ENCODE data around the gene CRYGD. TPM values are rescaled to one million over a fixed set of nuclear protein-coding genes. Genes with fewer than 3 reads are reported as not detected.
"Not testable (repeated sequence)": the region's sequence is repeated elsewhere in the genome, so short reads cannot be mapped to it uniquely, and the experiment has no call there.

The CRYGD gene
- total and polyA plus RNA-seq, 2 donors from 2014 or later, result not detected

DNA sequence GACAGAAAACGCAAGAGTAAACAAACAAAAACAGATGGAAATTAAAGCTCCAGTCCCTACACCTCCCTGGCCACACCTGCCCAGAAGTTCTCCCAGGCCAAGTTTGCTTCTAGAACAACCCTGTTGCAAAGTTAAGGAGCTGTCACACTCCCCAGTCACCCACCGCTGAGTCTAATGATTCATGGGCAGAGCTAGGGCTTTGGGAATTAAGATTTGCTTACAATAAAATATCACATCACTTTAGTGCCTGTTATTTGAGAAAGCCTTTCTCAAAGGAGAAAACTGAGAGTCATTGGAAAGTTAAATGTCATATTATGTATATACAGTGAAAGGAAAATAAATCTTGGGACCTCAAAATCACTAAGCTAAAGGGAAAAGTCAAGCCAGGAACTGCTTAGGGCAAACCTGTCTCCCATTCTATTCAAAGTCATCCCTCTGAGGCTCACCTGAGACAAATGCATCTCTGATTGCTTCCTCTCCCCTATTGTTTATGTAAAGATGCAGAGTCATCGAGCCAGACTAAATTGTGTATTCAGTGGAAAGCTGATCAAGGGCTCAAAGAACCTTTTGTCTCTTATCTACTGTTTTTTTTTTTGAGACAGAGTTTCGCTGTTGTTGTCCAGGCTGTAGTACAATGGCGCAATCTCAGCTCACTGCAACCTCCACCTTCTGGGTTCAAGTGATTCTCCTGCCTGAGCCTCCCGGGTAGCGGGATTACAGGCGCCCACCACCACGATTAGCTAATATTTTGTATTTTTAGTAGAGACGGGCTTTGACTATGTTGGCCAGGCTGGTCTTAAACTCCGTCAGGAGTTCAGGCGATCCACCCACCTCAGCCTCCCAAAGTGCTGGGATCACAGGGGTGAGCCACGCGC, 18.8 kb upstream of the CRYGD start:
- Histone ChIP-seq H3K9ac (ENCODE audit: low read length in 3 of 3) (no peak overlapping the region), H3K4me1 (ENCODE audit: control insufficient read depth in 2 of 3, insufficient read depth in 2 of 3, low read depth in 1 of 3, low read length in 3 of 3) (no peaks in the 10 kb centered on the region), H3K36me3 (ENCODE audit: control insufficient read depth in 2 of 3, insufficient read depth in 3 of 3, low read length in 3 of 3) (no peaks in the 10 kb centered on the region), H3K4me3 (ENCODE audit: low read length in 3 of 3) (no peak overlapping the region), H3K27ac (ENCODE audit: low read depth in 2 of 2, low read length in 2 of 2) (no peak overlapping the region), H3K27me3 (ENCODE audit: control insufficient read depth, insufficient read depth, low read length) (no peaks in the 10 kb centered on the region), H3K9me3 (ENCODE audit: control insufficient read depth in 2 of 3, insufficient read depth in 1 of 3, low read length in 3 of 3) (no peaks in the 10 kb centered on the region)
- DNase-seq (peak in 2 of 5 donors; percentile 23 to 35), FAIRE-seq (no peak)
- intact Hi-C loops (cut with DNase I), result no loop called here
- TF ChIP-seq, protein P1, sequence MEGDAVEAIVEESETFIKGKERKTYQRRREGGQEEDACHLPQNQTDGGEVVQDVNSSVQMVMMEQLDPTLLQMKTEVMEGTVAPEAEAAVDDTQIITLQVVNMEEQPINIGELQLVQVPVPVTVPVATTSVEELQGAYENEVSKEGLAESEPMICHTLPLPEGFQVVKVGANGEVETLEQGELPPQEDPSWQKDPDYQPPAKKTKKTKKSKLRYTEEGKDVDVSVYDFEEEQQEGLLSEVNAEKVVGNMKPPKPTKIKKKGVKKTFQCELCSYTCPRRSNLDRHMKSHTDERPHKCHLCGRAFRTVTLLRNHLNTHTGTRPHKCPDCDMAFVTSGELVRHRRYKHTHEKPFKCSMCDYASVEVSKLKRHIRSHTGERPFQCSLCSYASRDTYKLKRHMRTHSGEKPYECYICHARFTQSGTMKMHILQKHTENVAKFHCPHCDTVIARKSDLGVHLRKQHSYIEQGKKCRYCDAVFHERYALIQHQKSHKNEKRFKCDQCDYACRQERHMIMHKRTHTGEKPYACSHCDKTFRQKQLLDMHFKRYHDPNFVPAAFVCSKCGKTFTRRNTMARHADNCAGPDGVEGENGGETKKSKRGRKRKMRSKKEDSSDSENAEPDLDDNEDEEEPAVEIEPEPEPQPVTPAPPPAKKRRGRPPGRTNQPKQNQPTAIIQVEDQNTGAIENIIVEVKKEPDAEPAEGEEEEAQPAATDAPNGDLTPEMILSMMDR (IDR thresholded peaks at IDR 0.05; ENCODE audit: borderline replicate concordance, extremely low read depth, insufficient read depth), result no peak

DNA sequence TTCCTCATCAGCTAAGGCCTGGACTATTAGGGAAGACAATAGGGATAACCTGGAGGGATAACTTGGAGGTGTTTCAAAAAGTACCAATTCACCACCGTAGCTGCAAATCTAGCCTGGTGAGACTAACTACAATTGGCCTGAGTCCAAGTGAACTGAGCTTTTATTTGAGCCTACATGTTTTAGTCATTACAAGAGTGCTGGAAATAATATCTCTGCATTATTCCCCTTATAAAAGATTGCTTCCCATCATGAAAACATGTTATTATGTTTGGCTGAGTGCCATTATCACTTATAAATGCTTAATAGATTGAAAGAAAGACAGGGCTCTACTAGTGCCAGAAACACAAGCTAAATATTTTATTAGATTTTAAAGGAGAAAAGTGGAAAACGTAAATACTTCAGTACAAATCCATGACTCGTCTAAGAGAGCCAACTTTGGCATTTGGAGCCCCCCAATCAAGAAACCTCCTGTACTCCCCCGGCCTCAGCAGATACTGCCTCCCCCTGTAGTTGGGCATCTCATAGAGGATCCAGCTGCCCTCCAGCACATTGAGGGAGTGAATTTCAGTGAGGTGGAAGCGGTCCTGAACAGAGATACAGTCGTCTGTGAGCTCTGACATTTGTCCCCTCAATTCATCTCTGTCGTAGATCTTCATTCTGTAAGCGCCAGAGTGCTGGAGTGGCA, 18.1 kb upstream of the CRYGD start:
- TF ChIP-seq, protein P1 (IDR thresholded peaks at IDR 0.05; ENCODE audit: borderline replicate concordance, extremely low read depth, insufficient read depth), result no peak
- no peaks in the 10 kb centered on the region for H3K4me1 ChIP-seq (ENCODE audit: control insufficient read depth in 2 of 3, insufficient read depth in 2 of 3, low read depth in 1 of 3, low read length in 3 of 3)
- no peak overlapping the region for H3K27ac ChIP-seq (ENCODE audit: low read depth in 2 of 2, low read length in 2 of 2)
- no peak for FAIRE-seq
- peak in 1 of 5 donors; percentile 35 for DNase-seq
- H3K9me3 ChIP-seq (ENCODE audit: control insufficient read depth in 2 of 3, insufficient read depth in 1 of 3, low read length in 3 of 3), result no peaks in the 10 kb centered on the region
- intact Hi-C loops (cut with DNase I), result no loop called here
- H3K36me3 ChIP-seq (ENCODE audit: control insufficient read depth in 2 of 3, insufficient read depth in 3 of 3, low read length in 3 of 3), result no peaks in the 10 kb centered on the region
- H3K9ac ChIP-seq (ENCODE audit: low read length in 3 of 3), result no peak overlapping the region
- no peak overlapping the region for H3K4me3 ChIP-seq (ENCODE audit: low read length in 3 of 3)
- no peaks in the 10 kb centered on the region for H3K27me3 ChIP-seq (ENCODE audit: control insufficient read depth, insufficient read depth, low read length)

DNA sequence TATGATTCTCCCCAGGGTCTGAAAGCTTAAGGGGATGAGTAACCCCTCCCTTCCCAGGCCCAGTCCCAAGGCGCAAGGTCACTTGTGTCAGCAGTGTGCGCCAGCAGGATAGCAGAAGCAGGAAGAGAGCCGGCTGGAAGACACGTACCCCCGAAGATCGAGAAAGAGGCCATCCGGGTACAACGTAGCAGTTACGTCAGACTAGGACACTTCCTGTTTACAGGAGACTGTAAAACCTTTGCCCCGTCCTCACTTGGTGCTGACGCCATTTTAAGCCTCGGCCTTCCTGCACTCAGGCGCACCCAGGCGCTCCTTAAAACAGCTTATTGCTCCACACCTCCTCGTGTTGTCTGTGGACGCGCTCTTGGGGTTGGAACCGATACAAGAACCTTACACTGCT, 15.1 kb upstream of the CRYGD start:
- no peaks in the 10 kb centered on the region for H3K27me3 ChIP-seq (ENCODE audit: control insufficient read depth, insufficient read depth, low read length)
- no peak overlapping the region for H3K9ac ChIP-seq (ENCODE audit: low read length in 3 of 3)
- TF ChIP-seq, protein P1 (IDR thresholded peaks at IDR 0.05; ENCODE audit: borderline replicate concordance, extremely low read depth, insufficient read depth), result no peak
- DNase-seq (no peak), FAIRE-seq (no peak)
- intact Hi-C loops (cut with DNase I), result no loop called here
- no peak overlapping the region for H3K4me3 ChIP-seq (ENCODE audit: low read length in 3 of 3)
- no peaks in the 10 kb centered on the region for H3K36me3 ChIP-seq (ENCODE audit: control insufficient read depth in 2 of 3, insufficient read depth in 3 of 3, low read length in 3 of 3)
- no peaks in the 10 kb centered on the region for H3K4me1 ChIP-seq (ENCODE audit: control insufficient read depth in 2 of 3, insufficient read depth in 2 of 3, low read depth in 1 of 3, low read length in 3 of 3)
- H3K27ac ChIP-seq (ENCODE audit: low read depth in 2 of 2, low read length in 2 of 2), result no peak overlapping the region
- no peaks in the 10 kb centered on the region for H3K9me3 ChIP-seq (ENCODE audit: control insufficient read depth in 2 of 3, insufficient read depth in 1 of 3, low read length in 3 of 3)

DNA sequence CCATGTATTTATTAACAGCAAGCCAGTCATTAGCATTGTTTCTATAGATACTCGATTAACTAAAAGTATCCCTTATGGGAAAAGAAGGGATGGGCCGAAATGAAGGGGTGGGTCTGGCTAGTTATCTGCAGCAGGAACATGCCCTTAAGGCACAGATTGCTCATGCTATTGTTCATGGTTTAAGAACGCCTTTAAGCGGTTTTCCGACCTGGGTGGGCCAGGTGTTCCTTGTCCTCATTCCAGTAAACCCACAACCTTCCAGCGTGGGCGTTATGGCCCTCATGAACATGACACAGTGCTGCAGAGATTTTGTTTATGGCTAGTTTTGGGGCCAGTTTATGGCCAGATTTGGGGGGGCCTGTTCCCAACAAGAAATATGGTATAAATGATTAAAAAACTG, 14.0 kb upstream of the CRYGD start:
- FAIRE-seq, result not testable (repeated sequence)

More for the DNA sequence above, 14.0 kb upstream of the CRYGD start:
- H3K36me3 ChIP-seq (ENCODE audit: control insufficient read depth in 2 of 3, insufficient read depth in 3 of 3, low read length in 3 of 3); H3K9me3 ChIP-seq (ENCODE audit: control insufficient read depth in 2 of 3, insufficient read depth in 1 of 3, low read length in 3 of 3); DNase-seq; intact Hi-C loops (cut with DNase I); H3K4me3 ChIP-seq (ENCODE audit: low read length in 3 of 3); H3K9ac ChIP-seq (ENCODE audit: low read length in 3 of 3); H3K27me3 ChIP-seq (ENCODE audit: control insufficient read depth, insufficient read depth, low read length); H3K27ac ChIP-seq (ENCODE audit: low read depth in 2 of 2, low read length in 2 of 2); H3K4me1 ChIP-seq (ENCODE audit: control insufficient read depth in 2 of 3, insufficient read depth in 2 of 3, low read depth in 1 of 3, low read length in 3 of 3): not testable (repeated sequence)

All from kidney (tissue), 14 donors.